HepG2 (cell line): ENCODE data around the gene DYSF. TPM values are rescaled to one million over a fixed set of nuclear protein-coding genes. Genes with fewer than 3 reads are reported as not detected.

Source experiments
- ATF1 ChIP-seq: IDR thresholded peaks from 2 replicates; pipeline ENCODE4 v1.6.1; 2016; ENCODE audit warnings: mild to moderate bottlenecking, control low read depth
- BHLHE40 ChIP-seq: IDR thresholded peaks from 2 replicates; pipeline ENCODE4 v1.6.1; 2011; ENCODE audit warnings: low read length, improper control_type of control experiment
- DNMT3B ChIP-seq: conservative IDR thresholded peaks from 2 replicates; pipeline ENCODE4 v1.6.1; 2016; ENCODE audit warnings: missing biosample characterization, control low read depth
- ELF3 ChIP-seq: IDR thresholded peaks from 2 replicates; pipeline ENCODE4 v1.6.1; 2016; ENCODE audit warnings: missing genetic modification reagents, missing compliant biosample characterization
- FUBP1 ChIP-seq: sonication (generic); formaldehyde crosslinking; IDR thresholded peaks from 2 replicates; pipeline ENCODE4 v1.5.1; 2020; ENCODE audit warnings: missing genetic modification reagents, mild to moderate bottlenecking, borderline replicate concordance
- HDAC2 ChIP-seq: sonication (generic); formaldehyde crosslinking; IDR thresholded peaks from 2 replicates; pipeline ENCODE4 v1.4.0; 2020; ENCODE audit warnings: missing genetic modification reagents
- MED13 ChIP-seq: sonication (generic); formaldehyde crosslinking; IDR thresholded peaks from 2 replicates; pipeline ENCODE4 v1.5.0; 2020; ENCODE audit warnings: missing genetic modification reagents
- PAXIP1 ChIP-seq: sonication (generic); formaldehyde crosslinking; conservative IDR thresholded peaks from 2 replicates; pipeline ENCODE4 v1.4.0; 2020; ENCODE audit warnings: mild to moderate bottlenecking, missing genetic modification reagents, moderate library complexity
- SOX5 ChIP-seq: IDR thresholded peaks from 2 replicates; pipeline ENCODE4 v1.6.1; 2016; ENCODE audit warnings: borderline replicate concordance
- ZBTB20 ChIP-seq: sonication (generic); formaldehyde crosslinking; IDR thresholded peaks from 2 replicates; pipeline ENCODE4 v1.8.1; 2023; ENCODE audit warnings: missing genetic modification reagents, low read depth, mild to moderate bottlenecking, borderline replicate concordance
- ZBTB26 ChIP-seq: IDR thresholded peaks from 2 replicates; pipeline ENCODE4 v1.6.1; 2016; ENCODE audit warnings: missing compliant biosample characterization, missing genetic modification reagents, borderline replicate concordance
- ZNF235 ChIP-seq: sonication (generic); formaldehyde crosslinking; IDR thresholded peaks from 2 replicates; pipeline ENCODE4 v1.8.1; 2023; ENCODE audit warnings: mild to moderate bottlenecking, missing genetic modification reagents, borderline replicate concordance
- polyA plus RNA-seq, 8 experiments: library from polyadenylated mRNA; depleted of rRNA in 3 of 8; stranded (reverse) in 7 of 8; unstranded in 1 of 8; fragments of >200 nt; fragmentation: Illumina TruSeq in 4 of 8; extraction: Trizol in 4 of 8; gene quantifications; 2 replicates each; pipeline versions ENCODE4 v1.2.1 to v1.2.3, GENCODE V29; 2011 to 2016; ENCODE audit warnings: low read depth in 4 of 8, missing spikeins in 1 of 8, mixed read lengths in 1 of 8; ENCODE audit not compliant: insufficient read depth in 1 of 8
- total RNA-seq, 5 experiments: library from RNA; depleted of rRNA; stranded (reverse); fragments of >200 nt; fragmentation: Illumina TruSeq; extraction: Trizol; gene quantifications; 2 replicates each; pipeline ENCODE4 v1.2.3, GENCODE V29; 2016; ENCODE audit warnings: low read depth in 1 of 5
- TF ChIP-seq, protein P1 (sequence below): IDR thresholded peaks from 2 replicates; pipeline ENCODE4 v1.6.1; 2016; ENCODE audit warnings: missing biosample characterization, missing genetic modification reagents, low read depth
- TF ChIP-seq, protein P2 (sequence below): sonication (generic); formaldehyde crosslinking; IDR thresholded peaks from 2 replicates; pipeline ENCODE4 v1.4.0; 2020; ENCODE audit warnings: missing genetic modification reagents, borderline replicate concordance

The DYSF gene
- total and polyA plus RNA-seq, 2 of the 13 experiments (the other 11 are each of a cell fraction or from before 2014, with no cell fraction given) = 0.15 to 2.4 TPM

DNA sequence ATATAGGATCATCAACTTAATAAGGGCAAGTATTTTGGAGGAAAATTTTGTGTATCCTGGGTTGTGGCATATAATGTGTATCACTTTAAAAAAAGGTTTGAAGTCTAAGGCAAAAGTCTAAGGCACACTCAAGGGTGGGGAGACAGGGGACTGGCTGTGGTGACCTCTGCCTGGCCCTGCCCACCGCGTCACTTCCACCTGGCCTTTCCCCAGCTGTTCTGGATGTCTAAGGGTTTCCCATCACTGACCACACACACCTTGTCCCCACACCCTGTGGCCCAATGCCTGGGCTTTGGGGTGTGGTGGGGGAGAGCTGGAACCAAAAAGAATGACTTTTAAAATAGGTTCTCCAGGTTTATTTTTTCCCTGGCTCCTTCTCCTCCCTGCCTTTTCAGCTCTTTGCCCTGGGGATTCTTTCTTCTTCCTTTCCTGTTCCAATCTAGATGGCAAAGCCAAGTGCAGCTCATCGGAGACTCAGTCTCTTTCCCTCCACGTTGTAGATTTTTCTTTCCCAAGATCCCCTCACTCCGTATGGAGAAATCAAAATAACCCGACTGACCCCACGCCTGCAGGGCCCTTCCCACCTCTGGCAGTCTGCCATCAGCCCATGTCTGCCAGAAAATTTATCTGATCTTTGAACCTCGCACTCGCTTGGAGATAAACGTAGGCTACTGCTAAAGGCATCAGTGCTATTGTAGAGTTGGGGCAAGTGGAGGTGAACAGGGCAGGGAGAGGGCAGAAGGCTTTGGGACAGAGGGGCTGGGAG, 257.2 kb downstream of the DYSF start (continued):
- TF ChIP-seq ZBTB26 (CRISPR knock-in tag) (0 out of 2 replicates have a peak, but pooled peaks have one; percentile 43), ATF1 (no peak), ZNF235 (no peak), BHLHE40 (peak; percentile 16; the same call in 1 of the 2 replicates), MED13 (CRISPR knock-in tag) (no peak), DNMT3B (CRISPR knock-in tag) (no peak), SOX5 (no peak), ZBTB20 (CRISPR knock-in tag) (no peak), FUBP1 (no peak), HDAC2 (CRISPR knock-in tag) (no peak), PAXIP1 (peak; percentile 61; the same call in 1 of the 2 replicates), ELF3 (CRISPR knock-in tag) (0 out of 2 replicates have a peak, but pooled peaks have one; percentile 26)
- TF ChIP-seq, protein P1, sequence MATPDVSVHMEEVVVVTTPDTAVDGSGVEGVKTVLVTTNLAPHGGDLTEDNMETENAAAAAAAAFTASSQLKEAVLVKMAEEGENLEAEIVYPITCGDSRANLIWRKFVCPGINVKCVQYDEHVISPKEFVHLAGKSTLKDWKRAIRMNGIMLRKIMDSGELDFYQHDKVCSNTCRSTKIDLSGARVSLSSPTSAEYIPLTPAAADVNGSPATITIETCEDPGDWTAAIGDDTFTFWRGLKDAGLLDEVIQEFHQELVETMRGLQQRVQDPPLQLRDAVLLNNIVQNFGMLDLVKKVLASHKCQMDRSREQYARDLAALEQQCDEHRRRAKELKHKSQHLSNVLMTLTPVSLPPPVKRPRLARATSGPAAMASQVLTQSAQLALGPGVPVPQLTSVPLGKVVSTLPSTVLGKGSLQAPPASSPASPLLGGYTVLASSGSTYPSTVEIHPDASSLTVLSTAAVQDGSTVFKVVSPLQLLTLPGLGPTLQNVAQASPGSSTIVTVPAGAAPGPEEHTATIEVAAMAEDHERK = no peak
- TF ChIP-seq, protein P2, sequence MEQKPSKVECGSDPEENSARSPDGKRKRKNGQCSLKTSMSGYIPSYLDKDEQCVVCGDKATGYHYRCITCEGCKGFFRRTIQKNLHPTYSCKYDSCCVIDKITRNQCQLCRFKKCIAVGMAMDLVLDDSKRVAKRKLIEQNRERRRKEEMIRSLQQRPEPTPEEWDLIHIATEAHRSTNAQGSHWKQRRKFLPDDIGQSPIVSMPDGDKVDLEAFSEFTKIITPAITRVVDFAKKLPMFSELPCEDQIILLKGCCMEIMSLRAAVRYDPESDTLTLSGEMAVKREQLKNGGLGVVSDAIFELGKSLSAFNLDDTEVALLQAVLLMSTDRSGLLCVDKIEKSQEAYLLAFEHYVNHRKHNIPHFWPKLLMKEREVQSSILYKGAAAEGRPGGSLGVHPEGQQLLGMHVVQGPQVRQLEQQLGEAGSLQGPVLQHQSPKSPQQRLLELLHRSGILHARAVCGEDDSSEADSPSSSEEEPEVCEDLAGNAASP (CRISPR knock-in tag) = peak; percentile 54; the same call in 1 of the 2 replicates
